SIG-M5 (cell line): Measurements from ENCODE around the gene ACTL8.

Experiments
- DNase-seq: peaks from one replicate; lab custom pipeline; 2025; lab: John Stamatoyannopoulos, UW

Gene ACTL8

GRCh38 chr1:17770983-17771382, 15.8 kb downstream of the ACTL8 start:
- no peak for DNase-seq

GRCh38 chr1:17772615-17773212, 17.6 kb downstream of the ACTL8 start:
- no peak for DNase-seq

- DNase-seq = no peak
Measured at GRCh38 chr1:17773591-17774326, 18.6 kb downstream of the ACTL8 start.

- DNase-seq = no peak
Measured at GRCh38 chr1:17774452-17774851, 19.3 kb downstream of the ACTL8 start.

- DNase-seq = no peak
Measured at GRCh38 chr1:17775796-17776195, 20.7 kb downstream of the ACTL8 start.

GRCh38 chr1:17776426-17776825, 21.3 kb downstream of the ACTL8 start:
- DNase-seq = no peak

- DNase-seq = no peak
Measured at GRCh38 chr1:17777330-17777729, 22.2 kb downstream of the ACTL8 start.

GRCh38 chr1:17777818-17778217, 22.7 kb downstream of the ACTL8 start:
- no peak for DNase-seq

GRCh38 chr1:17780916-17781315, 25.8 kb downstream of the ACTL8 start:
- DNase-seq = no peak

GRCh38 chr1:17789926-17790325, 34.8 kb downstream of the ACTL8 start:
- DNase-seq = no peak

- DNase-seq = no peak
Measured at GRCh38 chr1:17790383-17791054, 35.4 kb downstream of the ACTL8 start.

- no peak for DNase-seq
Measured at GRCh38 chr1:17791055-17791390, 35.9 kb downstream of the ACTL8 start.

- no peak for DNase-seq
Measured at GRCh38 chr1:17791480-17791879, 36.3 kb downstream of the ACTL8 start.

GRCh38 chr1:17792421-17792820, 37.3 kb downstream of the ACTL8 start:
- DNase-seq = no peak

GRCh38 chr1:17795081-17795809, 40.1 kb downstream of the ACTL8 start:
- DNase-seq = no peak

GRCh38 chr1:17795836-17796645, 40.9 kb downstream of the ACTL8 start:
- DNase-seq = no peak

GRCh38 chr1:17797478-17797877, 42.3 kb downstream of the ACTL8 start:
- DNase-seq = no peak

- DNase-seq = no peak
Measured at GRCh38 chr1:17798011-17798410, 42.9 kb downstream of the ACTL8 start.

- no peak for DNase-seq
Measured at GRCh38 chr1:17798799-17799382, 43.8 kb downstream of the ACTL8 start.

- DNase-seq = no peak
Measured at GRCh38 chr1:17799642-17800041, 44.5 kb downstream of the ACTL8 start.

GRCh38 chr1:17802164-17802563, 47.0 kb downstream of the ACTL8 start:
- DNase-seq = no peak

- no peak for DNase-seq
Measured at GRCh38 chr1:17802945-17803344, 47.8 kb downstream of the ACTL8 start.
